GM18867 (cell line): ENCODE data around the gene XPC.
"Not testable (repeated sequence)": the region's sequence is repeated elsewhere in the genome, so short reads cannot be mapped to it uniquely, and the experiment has no call there.

Experiments
- ATAC-seq: cut with Tn5 transposase; IDR thresholded peaks from one replicate; pipeline ENCODE4 v1.9.1; 2021; ENCODE audit warnings: mild to moderate bottlenecking, moderate library complexity; ENCODE audit not compliant: unreplicated experiment

XPC gene

DNA sequence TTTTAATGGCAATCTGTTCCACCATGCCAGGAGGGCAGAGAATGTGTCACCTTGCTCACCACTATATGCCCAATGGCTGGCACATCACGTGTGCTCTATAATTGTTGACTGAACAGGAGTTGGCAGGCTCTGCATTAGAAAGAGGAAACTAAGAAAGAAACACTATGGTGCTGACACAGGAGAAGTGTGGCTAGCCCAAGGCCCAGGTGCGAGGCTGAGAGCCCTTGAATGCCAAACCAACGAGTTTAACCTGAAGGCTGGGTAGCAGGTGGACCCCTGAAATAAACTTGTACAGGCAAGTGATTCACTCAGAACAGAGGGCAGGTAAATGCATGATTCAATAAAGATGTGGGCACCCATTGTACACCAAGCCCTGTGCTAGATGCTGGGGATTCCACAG lies 56.1 kb downstream of the XPC start:
- no peak for ATAC-seq

DNA sequence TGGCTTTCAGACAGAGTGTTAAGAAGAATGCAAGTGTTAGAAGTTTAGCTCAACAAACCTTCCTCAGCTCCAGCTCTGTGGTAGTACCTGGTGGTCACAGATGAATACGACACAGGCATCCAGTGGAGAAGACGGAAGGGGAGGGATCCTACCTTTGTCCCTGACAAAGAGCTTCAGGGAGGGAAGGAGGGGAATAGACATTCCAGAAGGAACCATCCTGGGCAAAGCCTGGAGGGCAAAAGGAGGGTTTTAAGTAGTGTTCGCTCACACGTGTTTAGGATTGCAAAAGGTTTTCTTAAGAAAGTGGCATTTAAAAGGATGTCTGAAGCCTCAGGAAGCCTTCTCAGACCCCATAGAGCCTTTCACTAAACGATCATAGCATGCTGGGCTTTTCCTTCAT lies 56.5 kb downstream of the XPC start:
- ATAC-seq, result no peak

DNA sequence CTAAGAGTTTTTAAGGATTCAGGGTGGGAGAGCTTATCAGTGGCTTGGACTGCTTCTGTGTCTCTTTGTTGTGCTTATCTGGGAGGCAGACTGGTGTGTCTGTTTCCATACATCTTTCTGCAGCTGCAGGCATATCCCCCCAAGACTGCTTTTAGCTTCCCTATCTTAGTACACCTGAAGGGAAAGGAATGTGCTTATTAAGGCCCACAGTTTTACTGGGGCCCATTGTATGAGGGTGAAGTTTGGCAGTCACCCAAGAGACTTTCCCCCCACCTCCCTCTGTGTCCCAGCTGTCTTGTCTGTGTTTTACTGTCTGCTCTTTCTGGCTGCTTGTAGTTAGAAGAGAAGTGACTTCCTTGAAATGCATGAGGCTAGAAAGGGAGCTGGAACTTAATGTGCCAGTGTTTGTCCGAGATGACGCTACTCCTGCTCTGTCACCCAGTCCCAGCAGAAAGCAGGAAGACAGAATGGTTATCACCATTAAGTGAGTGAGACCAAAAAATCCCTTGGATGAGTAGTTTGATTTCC lies 57.4 kb downstream of the XPC start:
- not testable (repeated sequence) for ATAC-seq

DNA sequence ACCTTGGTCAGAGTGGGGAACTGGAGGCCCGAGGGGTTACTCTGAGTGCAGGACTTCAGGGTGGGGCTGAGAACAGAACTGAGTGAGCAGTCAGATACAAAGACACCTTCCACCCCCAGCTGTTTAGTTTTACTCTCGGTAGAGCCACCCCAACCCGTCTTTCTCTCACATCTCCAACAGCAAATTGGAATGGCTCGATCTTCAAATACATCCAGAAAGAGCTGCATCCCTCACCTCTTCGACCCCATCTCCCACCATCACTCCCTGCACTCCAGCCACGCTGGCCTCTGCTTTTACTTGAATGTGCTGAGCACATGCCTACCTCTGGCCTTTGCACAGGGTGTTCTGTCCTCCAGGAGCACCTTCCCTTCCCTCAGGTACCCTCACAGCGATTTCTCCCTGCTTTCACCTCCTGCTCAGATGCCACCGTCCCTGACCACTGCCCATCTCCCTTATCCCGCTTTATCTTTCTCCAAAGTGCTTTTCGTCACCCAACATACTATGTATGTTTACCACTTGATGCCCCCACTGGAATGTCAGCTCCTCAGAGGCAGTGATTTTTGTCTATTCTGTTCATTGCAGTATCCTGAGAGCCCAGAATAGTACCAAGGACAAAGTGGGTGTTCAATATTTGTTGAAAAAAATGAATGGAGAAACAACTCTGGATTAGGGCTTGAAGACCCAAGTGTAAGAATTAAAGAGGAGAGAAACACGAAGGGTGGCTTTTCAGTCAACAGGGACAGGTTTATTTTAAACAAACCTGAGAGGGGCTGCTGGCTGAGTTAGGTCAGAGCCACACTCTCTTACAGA lies 58.1 kb downstream of the XPC start:
- ATAC-seq, result no peak

DNA sequence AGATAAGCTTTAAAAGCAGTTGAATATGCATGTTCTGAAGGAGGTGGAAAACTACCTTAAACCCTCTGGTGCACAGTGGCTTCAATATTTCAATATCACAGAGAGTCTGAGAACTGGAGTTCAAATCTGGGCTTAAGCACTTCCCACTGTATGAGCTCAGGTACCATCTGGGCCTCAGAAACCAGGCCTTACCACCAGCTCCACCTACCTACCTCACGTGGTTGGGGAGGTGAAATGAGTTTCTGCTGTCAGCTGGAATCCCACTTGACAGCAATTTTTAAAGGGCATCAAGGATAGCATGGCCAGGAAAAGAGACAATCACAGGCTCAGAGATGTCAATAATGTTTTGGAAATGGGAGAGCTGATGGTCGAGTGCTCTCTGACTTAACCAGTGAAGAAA lies 58.8 kb downstream of the XPC start:
- no peak for ATAC-seq

DNA sequence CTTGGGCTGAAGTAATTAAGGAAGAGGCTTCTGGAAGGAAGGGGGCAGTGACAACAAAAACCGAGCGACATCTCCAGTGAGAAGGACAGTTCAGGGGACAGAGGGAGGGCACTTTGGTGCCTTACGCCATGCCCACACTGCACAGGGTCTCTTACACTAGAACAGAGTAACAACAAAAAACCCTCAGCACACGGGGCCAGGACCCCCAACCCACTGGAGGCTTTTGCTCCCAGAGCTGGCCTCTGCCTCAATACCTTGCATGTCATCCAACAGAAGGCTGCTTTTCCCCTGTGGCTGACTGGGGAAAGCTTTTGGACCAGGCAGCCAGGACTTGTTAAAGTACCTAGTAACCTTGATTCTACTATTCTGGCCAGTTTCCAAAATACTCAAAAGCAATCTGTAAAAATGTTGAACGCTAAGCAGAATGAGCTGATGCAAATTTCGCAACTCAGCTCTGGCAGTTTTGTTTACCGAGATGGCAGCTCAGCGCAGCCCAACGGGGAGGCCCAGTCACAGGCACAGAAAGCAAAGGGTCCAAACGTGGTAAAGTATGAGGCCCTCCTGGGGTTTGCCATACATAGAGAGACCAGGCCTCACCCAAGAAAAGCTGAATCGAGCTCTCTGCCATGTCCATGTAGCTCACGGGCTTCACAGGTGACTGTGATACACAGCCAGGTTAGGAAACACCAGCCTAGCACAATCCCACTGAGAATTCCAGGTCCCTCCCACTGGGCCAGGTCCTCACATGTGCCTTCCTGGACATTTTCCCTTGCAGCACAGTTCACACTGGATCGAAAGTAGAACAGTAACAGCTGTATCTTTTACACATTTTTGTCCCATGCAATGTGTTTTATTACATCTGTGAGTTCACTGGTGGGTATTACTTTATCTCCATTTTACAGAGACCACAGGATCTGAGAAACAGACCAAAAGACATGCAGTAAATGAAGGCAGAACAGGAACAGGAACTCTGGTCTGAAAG lies 59.7 kb downstream of the XPC start:
- ATAC-seq, result no peak

DNA sequence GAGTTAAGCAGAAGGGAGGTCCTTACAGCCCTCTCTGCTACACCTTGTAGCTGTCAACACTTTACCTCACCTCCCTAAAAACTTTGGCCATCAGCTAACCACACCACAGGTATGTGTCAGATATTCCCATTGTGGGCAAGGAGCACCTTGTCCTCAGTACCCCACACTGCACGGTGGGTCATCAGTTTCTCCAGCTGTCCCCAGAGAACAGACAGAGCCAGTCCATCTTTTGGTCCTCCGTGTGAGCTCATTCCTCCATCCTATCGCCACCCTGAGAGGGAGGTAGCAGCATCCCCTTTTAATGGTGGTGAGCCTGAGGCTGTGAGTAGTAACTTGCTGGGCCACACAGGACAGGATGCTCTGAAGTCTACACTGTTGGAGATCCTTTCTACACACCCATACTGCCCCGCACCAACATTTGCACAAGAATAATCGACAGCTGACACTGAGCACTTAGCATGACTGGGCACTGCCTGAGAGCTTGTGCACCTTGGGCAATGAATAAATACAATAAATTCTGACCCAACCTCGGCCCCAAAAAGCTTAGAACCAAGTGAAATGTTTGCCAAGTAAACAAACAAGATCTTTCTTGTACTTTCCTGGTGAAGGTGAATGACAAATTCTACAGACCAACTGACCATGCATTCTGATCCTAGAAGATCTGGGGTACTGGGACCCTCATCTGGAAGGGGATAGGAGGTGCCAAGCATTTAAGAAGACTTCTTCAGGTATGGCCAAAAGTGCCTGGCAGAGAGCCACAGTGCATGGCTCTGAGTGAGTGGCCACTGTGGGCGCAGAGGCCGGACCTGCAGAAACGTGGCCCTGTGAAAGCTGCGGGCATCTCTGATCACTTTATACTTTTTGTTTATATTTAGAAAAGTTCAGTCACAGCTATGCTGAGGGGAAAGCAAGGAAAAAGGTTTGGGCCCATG lies 60.7 kb downstream of the XPC start:
- no peak for ATAC-seq

DNA sequence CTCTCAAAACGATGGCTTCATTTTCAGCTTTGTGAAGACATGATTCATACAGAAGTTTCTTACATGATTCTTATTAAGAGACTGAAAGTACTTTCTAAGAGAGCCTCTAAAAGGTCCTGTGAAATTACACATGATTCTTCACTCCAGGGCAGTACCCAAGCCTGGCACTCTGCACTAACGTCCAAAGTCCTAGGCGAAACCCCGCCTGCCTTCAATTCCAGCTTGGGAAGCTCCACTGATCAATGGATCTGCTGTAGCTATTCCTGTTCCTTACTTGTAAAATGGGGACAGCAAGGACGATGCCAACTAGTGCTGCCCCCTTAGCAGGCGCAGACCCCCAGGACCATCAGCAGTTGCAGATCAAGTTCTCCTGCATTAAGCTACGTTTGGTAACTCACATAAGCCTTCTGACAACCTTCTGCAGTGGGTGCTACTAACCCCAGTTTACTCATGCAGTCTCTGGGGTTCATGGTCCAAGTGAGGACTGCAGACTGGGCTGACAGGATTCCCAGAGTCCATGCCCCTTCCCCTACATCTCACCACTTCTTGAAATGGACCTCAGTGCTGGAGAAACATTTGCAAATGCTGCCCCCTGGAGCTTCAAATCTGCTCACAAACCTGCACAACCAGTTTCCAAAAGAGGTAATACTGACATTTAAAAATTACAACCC lies 64.3 kb downstream of the XPC start:
- ATAC-seq, result no peak

DNA sequence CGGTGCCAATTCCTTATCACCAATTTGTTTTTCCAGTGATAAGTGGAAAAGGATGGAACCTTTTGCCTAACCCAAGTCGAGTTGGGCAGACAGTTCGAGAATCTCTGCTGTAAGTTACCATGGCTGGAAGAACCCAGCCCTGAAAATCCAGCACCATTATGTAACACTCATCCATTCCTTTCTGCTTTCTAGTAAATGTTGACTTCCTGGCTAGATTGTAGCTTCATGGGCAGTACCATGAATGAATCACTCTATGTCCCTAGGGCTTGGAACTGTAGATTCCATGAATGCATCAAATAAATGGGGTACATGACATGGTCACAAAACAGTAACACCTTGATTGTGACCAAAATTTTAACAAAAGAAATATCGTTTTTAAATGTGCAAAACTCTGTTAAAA lies 67.7 kb downstream of the XPC start:
- ATAC-seq, result no peak

DNA sequence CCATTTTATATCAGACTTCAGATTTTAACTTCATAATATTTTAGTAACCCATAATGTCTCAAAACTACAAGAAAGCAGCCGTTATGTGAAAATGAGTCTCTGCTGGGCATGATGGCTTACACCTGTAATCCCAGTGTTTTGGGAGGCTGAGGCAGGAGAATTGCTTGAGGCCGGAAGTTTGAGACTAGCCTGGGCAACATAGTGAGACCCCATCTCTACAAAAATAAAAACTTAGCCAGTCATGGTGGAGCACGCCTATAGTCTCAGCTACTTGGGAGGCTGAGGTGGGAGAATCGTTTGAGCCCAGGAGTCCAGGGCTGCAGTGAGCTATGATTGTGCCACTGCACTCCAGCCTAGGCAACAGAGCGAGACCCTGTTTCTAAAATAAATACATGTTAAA lies 68.6 kb downstream of the XPC start:
- ATAC-seq, result not testable (repeated sequence)

DNA sequence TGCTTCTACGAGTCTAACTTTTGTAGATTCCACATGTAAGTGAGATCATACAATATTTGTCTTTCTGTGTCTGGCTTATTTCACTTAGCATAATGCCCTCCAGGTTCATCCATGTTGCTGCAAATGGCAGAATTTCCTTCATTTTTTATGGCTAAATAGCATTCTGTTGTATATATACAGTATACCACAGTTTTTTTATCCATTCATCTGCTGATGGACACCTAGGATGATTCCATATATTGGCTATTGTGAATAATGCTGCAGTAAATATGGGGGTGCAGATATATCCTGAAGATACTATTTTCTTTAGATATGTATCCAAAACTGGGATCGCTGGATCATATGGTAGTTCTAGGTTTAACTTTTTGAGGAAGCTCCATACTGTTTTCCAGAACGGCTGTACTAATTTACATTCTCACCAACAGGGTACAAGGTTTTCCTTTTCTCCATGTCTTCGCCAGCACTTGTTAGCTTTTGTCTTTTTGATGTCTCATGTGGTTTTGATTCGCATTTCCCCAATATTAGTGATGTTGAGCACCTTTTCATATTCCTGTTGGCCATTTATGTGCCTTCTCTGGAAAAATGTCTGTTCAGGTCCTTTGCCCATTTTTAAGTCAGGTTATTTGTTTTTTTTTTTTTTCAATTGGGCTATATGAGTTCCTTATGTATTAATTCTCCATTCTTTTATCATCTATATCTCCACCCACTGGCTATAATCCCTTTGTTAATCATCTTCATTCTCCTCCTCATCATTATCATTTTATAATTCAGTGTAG lies 80.6 kb downstream of the XPC start:
- no peak for ATAC-seq

DNA sequence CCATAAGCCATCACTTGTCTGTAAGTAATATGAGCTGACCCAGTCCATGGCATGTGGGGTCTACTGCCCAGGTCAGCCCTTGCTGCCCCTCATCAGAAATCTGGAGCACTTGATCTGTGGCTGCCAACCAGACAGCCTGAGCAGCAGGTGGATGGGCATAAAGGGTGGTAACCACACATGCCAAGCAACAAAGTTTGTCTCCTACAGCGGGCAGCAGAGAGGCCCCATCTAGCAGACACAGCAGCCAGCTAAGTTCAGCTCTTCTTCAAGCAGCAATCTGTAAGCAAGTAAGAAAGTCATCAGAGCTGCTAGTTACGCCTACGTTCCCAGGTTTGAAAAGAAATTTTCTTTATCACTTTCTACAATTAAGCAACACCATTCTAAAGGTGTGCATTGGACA lies 81.7 kb downstream of the XPC start:
- ATAC-seq, result no peak
